GM12892 (cell line): ENCODE results near the gene TMEM260.

Experiments used
- DNase-seq: peaks from one replicate; pipeline ENCODE4 v3.0.0; 2011; ENCODE audit not compliant: insufficient read length
- FAIRE-seq: peaks from 2 replicates; lab custom pipeline; 2011; peaks lifted over from hg19 to GRCh38; lab: Jason Lieb, UNC
- POLR2A ChIP-seq: IDR thresholded peaks from 2 replicates; pipeline ENCODE4 v1.6.1; 2011; ENCODE audit warnings: low read depth, low read length, control low read depth
- POLR2AphosphoS5 ChIP-seq: IDR thresholded peaks from 2 replicates; pipeline ENCODE4 v1.6.1; 2011; ENCODE audit warnings: low read depth, low read length, control low read depth
- TAF1 ChIP-seq: IDR thresholded peaks from 2 replicates; pipeline ENCODE4 v1.6.1; 2011; ENCODE audit warnings: low read depth, mild to moderate bottlenecking, control low read depth, low read length, borderline replicate concordance

TMEM260 gene

GRCh38 chr14:56569174-56569573 is 10.4 kb upstream of the TMEM260 start:
- TF ChIP-seq POLR2A: no peak
- TF ChIP-seq POLR2AphosphoS5: no peak
- TF ChIP-seq TAF1: no peak
- DNase-seq (no peak), FAIRE-seq (no peak)

- no peak for DNase-seq
- TF ChIP-seq TAF1: no peak
- TF ChIP-seq POLR2A: no peak
- TF ChIP-seq POLR2AphosphoS5: no peak
- no peak for FAIRE-seq
These were observed 9.3 kb upstream of the TMEM260 start for GRCh38 chr14:56570295-56570694.

GRCh38 chr14:56580221-56580711 is 668 bp downstream of the TMEM260 start:
- DNase-seq (no peak), FAIRE-seq (peak; percentile 84)
- TF ChIP-seq TAF1 (no peak), POLR2AphosphoS5 (no peak), POLR2A (no peak)

GRCh38 chr14:56581041-56581727 is 1.6 kb downstream of the TMEM260 start:
- peak; percentile 65 for FAIRE-seq
- no peak for TF ChIP-seq TAF1
- no peak for TF ChIP-seq POLR2AphosphoS5
- no peak for TF ChIP-seq POLR2A
- DNase-seq: no peak

- TF ChIP-seq TAF1 (no peak), POLR2AphosphoS5 (no peak)
- FAIRE-seq (no peak), DNase-seq (no peak)
These were observed 6.0 kb downstream of the TMEM260 start for GRCh38 chr14:56585461-56586084.

- DNase-seq: no peak
- FAIRE-seq: no peak
- TF ChIP-seq POLR2AphosphoS5 (no peak), POLR2A (no peak), TAF1 (no peak)
These were observed 8.1 kb downstream of the TMEM260 start for GRCh38 chr14:56587701-56588100.

GRCh38 chr14:56590535-56590960 is 10.9 kb downstream of the TMEM260 start:
- FAIRE-seq (no peak), DNase-seq (no peak)
- TF ChIP-seq TAF1 (no peak), POLR2A (no peak), POLR2AphosphoS5 (no peak)

- TF ChIP-seq POLR2A (no peak), TAF1 (no peak), POLR2AphosphoS5 (no peak)
- no peak for DNase-seq
- FAIRE-seq: no peak
These were observed 13.3 kb downstream of the TMEM260 start for GRCh38 chr14:56592746-56593544.

- TF ChIP-seq POLR2AphosphoS5 (no peak), TAF1 (no peak), POLR2A (no peak)
- DNase-seq: no peak
- no peak for FAIRE-seq
These were observed 14.8 kb downstream of the TMEM260 start for GRCh38 chr14:56594428-56594827.

GRCh38 chr14:56598519-56598918 is 18.9 kb downstream of the TMEM260 start:
- DNase-seq (no peak), FAIRE-seq (no peak)
- TF ChIP-seq POLR2A: no peak
- no peak for TF ChIP-seq POLR2AphosphoS5

- no peak for DNase-seq
- no peak for TF ChIP-seq TAF1
- no peak for TF ChIP-seq POLR2A
- no peak for TF ChIP-seq POLR2AphosphoS5
- FAIRE-seq: no peak
These were observed 24.1 kb downstream of the TMEM260 start for GRCh38 chr14:56603648-56604047.
